GM12801 (cell line): ENCODE data around the gene TBX1.

Experiments used
- CTCF ChIP-seq: IDR thresholded peaks from one replicate; pipeline ENCODE4 v1.5.1; 2011; ENCODE audit warnings: control low read depth; ENCODE audit not compliant: insufficient read length; ENCODE audit errors: extremely low read depth

Gene TBX1

DNA sequence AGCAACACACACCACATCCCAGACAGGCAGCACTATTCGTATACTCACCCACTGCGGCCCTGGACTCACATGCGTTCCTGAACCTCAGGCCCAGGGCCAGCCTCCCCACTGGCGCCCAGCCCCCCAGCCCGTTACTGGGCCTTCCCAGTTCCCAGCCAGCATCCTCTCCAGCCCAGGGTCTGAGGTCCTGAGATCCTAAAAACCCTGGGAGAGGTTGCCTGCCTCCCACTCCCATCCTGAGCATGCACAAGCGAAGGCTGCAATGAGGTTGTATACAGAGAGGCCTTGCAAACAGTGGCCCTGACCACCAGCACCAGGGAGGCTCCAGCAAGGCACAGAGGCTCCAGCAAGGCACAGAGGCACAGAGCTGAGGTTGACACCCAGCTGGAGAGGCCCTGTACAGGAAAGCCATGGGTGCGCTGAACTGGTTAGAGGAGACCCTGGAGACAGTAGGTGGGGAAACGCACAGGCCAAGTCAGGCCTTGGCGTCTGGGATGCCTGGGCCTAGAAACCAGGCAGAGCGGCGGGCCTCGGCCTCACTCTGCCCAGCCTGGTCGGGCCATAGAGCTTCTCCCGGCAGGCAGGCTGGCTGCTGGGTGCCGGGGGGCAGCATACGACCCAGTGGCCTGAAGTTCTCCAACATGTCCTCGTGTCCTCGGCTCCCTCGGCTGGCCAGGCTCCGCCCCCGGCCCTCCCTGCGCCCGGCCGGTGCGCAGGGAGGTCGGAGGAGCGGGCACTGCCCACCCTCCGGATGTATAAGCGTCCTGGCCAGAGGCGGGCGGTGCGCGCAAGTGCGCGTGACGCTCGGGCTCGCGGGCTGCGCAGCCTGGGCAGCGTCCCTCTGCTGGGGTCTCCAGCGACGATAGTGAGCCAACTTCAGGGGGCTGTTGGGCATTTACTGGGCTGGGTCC lies 2.3 kb upstream of the TBX1 start:
- TF ChIP-seq CTCF: no peak

DNA sequence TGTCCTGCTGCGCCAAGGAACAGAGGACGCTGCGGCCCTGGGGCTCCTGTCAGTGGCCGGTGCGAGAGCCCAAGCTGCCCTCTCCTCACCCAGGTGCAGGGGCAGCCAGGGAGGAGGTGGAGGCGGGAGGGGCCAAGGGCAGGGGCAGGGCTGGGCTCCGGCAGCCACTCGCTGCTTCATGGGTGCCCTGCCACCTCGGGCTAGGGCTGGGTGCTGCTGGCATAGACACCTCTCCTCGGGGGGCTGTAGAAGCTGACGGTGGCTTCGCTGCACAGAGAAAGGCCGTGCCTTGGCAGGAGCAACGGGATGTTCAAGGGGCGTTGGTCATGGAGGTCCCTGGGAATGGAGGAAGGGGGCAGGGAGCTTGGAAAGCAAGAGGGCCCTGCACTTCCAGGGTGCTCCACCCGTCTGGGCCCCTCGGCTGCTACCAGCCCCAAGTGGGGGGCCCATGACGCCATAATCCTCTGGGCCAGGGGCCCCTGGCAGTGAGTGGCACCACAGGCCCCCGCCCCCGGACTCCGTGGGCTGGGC lies 1.6 kb upstream of the TBX1 start:
- no peak for TF ChIP-seq CTCF

GRCh38 chr22:19759427-19760057 lies 1.0 kb upstream of the TBX1 start:
- no peak for TF ChIP-seq CTCF

- TF ChIP-seq CTCF: no peak
These were observed 560 bp downstream of the TBX1 start for GRCh38 chr22:19760951-19761724.

DNA sequence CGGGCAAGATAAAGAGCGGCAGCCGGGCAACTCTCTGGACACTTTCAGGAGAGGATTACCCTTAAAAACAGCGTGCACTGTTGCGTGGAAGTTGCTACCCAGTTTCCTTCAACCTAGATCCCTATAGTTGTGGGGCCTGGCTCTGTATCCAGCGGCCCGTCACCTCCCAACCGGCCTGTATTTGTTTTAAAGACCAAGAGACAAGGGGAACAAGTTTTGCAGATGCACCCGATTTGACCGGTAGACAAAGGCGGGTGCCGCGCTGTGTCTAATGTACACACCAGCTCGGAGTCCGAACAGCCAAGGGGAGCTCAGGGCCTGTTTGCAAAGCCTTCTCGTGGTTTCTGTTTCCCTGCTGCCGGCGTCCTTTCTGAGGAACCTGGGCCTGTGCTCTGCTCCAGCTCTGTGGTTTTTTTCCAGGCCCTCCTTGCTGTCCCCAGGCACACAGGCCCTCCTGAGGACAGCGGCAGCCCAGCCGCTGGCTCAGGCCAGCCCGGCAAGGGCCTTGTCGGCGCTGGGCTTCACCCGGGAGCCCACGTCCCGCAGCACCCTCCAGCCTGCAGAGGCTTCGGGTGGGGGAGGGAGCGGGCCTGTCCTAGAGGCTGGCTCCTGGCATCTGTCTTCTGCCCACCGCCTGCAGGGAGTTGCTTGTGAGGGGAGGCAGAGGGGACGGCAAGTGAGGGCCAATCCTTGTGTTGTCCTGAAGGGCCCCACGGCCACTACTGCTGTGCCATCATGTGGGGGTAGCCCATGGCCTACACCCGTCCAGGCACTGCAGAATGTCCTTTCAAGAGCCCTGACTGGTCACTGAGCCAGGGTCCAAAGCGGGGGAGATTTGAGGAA lies 1.4 kb downstream of the TBX1 start:
- TF ChIP-seq CTCF: no peak

DNA sequence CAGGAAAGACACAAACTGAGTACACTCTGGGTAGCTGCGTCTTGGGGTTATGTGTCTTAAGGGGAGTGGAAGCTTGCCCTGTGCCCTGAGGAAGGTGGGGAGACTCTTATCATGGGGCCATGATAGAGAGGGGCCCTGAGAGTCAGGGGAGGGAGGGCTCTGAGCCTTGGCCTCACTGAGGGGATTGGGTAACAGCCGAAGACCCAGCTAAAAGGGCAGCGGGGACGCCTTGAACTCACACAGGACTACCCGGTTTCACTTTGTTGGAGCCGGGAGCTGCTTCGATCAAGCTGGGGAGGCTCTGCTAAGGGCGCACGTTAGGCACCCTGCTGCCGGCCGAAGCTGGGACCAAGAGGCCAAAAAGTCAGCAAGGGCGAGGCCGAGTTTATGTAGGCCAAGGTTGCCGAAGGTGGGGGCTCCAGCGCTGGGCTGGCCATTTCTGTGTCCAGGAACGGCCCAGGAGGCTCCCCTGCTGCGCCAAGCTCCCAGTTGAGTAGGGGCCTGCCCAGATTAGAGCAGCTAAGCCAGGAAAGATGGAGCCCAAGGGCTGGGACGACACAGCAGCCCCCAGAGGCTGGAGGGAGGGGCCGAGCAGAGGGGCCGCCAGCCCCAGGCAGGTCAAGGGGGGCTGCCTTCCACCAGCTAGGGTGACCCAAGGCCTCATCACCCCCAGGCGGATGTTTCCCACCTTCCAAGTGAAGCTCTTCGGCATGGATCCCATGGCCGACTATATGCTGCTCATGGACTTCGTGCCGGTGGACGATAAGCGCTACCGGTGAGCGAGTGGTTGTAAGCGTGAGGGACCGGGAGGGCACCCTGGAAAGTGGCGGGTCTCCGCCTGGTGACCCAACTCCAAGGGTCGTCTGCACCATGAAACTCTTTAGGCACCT lies 2.2 kb downstream of the TBX1 start:
- no peak for TF ChIP-seq CTCF
